H1 (cell line): ENCODE results near the gene CD200R1L. TPM values are rescaled to one million over a fixed set of nuclear protein-coding genes. Genes with fewer than 3 reads are reported as not detected.

Experiments
- CTCF ChIA-PET: fragments of 300-600 bp; sonication (Branson Sonifier 250); formaldehyde crosslinking; loops from one replicate; lab custom pipeline; 2021; ENCODE audit not compliant: partially characterized antibody; lab: Charles Lee
- POLR2A ChIA-PET: fragments of 300-600 bp; sonication (Branson Sonifier 250); formaldehyde crosslinking; loops from one replicate; lab custom pipeline; 2021; ENCODE audit warnings: inconsistent platforms; ENCODE audit not compliant: partially characterized antibody; lab: Charles Lee
- DNase-seq, 2 experiments: peaks; one replicate each; pipeline versions ENCODE4 v3.0.0 to v3.0.0-alpha.2; 2010 to 2022; ENCODE audit warnings: low spot score in 2 of 2, low read depth in 1 of 2, mixed read lengths in 1 of 2
- FAIRE-seq: peaks from 2 replicates; lab custom pipeline; 2011; peaks lifted over from hg19 to GRCh38; lab: Jason Lieb, UNC
- H2AFZ ChIP-seq: 2 replicates; pipeline ENCODE4 v1.8.1; 2012; ENCODE audit warnings: low read length, inconsistent platforms
- H2AK5ac ChIP-seq: 2 replicates; pipeline ENCODE4 v1.6.1; 2013; ENCODE audit warnings: low read depth, low read length
- H2BK120ac ChIP-seq: replicated peaks from 2 replicates; pipeline ENCODE3; 2013; ENCODE audit warnings: low read depth, low read length, inconsistent platforms
- H2BK12ac ChIP-seq: 2 replicates; pipeline ENCODE4 v1.6.1; 2013; ENCODE audit warnings: low read depth, low read length
- H2BK15ac ChIP-seq: 2 replicates; pipeline ENCODE4 v1.6.1; 2013; ENCODE audit warnings: low read length
- H2BK20ac ChIP-seq: 2 replicates; pipeline ENCODE4 v1.6.1; 2013; ENCODE audit warnings: low read length
- H2BK5ac ChIP-seq: 2 replicates; pipeline ENCODE4 v1.6.1; 2013; ENCODE audit warnings: low read depth, low read length
- H3K14ac ChIP-seq: 2 replicates; pipeline ENCODE4 v1.6.1; 2013; ENCODE audit warnings: inconsistent platforms; ENCODE audit not compliant: insufficient read length
- H3K18ac ChIP-seq: 2 replicates; pipeline ENCODE4 v1.6.1; 2013; ENCODE audit warnings: low read length; ENCODE audit errors: extremely low read depth
- H3K23ac ChIP-seq: 2 replicates; pipeline ENCODE4 v1.6.1; 2013; ENCODE audit warnings: inconsistent platforms; ENCODE audit not compliant: insufficient read length
- H3K23me2 ChIP-seq: 2 replicates; pipeline ENCODE4 v1.6.1; 2013; ENCODE audit warnings: low read depth, low read length
- H3K27ac ChIP-seq: 2 replicates; pipeline ENCODE4 v1.6.1; 2011; ENCODE audit warnings: low read depth, low read length, inconsistent platforms
- H3K27me3 ChIP-seq, 4 experiments: replicated peaks in 1 of 4; 1 replicate in 1 of 4; 2 replicates in 3 of 4; pipeline versions ENCODE4 v1.6.1 to v1.8.1; 2011 to 2013; ENCODE audit warnings: low read length in 3 of 4, mild to moderate bottlenecking in 3 of 4, inconsistent platforms in 2 of 4, mixed read lengths in 2 of 4, moderate library complexity in 1 of 4; ENCODE audit not compliant: control insufficient read depth in 3 of 4, insufficient read depth in 3 of 4; ENCODE audit errors: extremely low read depth in 1 of 4
- H3K36me3 ChIP-seq, 4 experiments: 2 replicates each; pipeline versions ENCODE4 v1.6.1 to v1.8.1; 2011 to 2013; ENCODE audit warnings: mild to moderate bottlenecking in 4 of 4, low read length in 3 of 4, moderate library complexity in 2 of 4, control low read depth in 1 of 4, inconsistent platforms in 1 of 4; ENCODE audit not compliant: insufficient read depth in 4 of 4, control insufficient read depth in 2 of 4
- H3K4ac ChIP-seq: replicated peaks from 2 replicates; pipeline ENCODE3; 2013; ENCODE audit warnings: low read length, low read depth, mixed read lengths, inconsistent platforms; ENCODE audit not compliant: insufficient read length
- H3K4me1 ChIP-seq, 4 experiments: replicated peaks in 1 of 4; 1 replicate in 1 of 4; 2 replicates in 3 of 4; pipeline versions ENCODE4 v1.6.1 to v1.8.1; 2011 to 2013; ENCODE audit warnings: low read length in 3 of 4, inconsistent platforms in 2 of 4, mixed read lengths in 1 of 4; ENCODE audit not compliant: insufficient read depth in 4 of 4, control insufficient read depth in 3 of 4
- H3K4me2 ChIP-seq, 2 experiments: 2 replicates each; pipeline versions ENCODE4 v1.6.1 to v1.8.1; 2011 to 2013; ENCODE audit warnings: low read depth in 2 of 2, low read length in 2 of 2, control low read depth in 1 of 2, inconsistent platforms in 1 of 2, mild to moderate bottlenecking in 1 of 2; ENCODE audit not compliant: insufficient read depth in 1 of 2
- H3K4me3 ChIP-seq, 4 experiments: fragments of 200-600, 300-600 bp in 1 of 4; sonication (generic), shearing (Covaris generic), sonication (Bioruptor Twin) in 1 of 4; 2 replicates each; pipeline versions ENCODE4 v1.5.1 to v1.8.1; 2011 to 2016; ENCODE audit warnings: low read length in 4 of 4, low read depth in 3 of 4, control low read depth in 2 of 4, inconsistent platforms in 2 of 4, mild to moderate bottlenecking in 2 of 4, mixed read lengths in 1 of 4, moderate library complexity in 1 of 4; ENCODE audit not compliant: insufficient read depth in 2 of 4; ENCODE audit errors: extremely low read depth in 1 of 4
- H3K56ac ChIP-seq: replicated peaks from 2 replicates; pipeline ENCODE3; 2013; ENCODE audit warnings: low read depth, mild to moderate bottlenecking, mixed read lengths, low read length, inconsistent platforms; ENCODE audit not compliant: insufficient read length
- H3K79me1 ChIP-seq: 2 replicates; pipeline ENCODE4 v1.6.1; 2013; ENCODE audit warnings: low read depth, low read length, control low read depth
- H3K79me2 ChIP-seq, 2 experiments: 2 replicates each; pipeline versions ENCODE4 v1.6.1 to v1.8.1; 2012 to 2013; ENCODE audit warnings: low read length in 2 of 2, mild to moderate bottlenecking in 2 of 2, inconsistent platforms in 1 of 2; ENCODE audit not compliant: insufficient read depth in 2 of 2, control insufficient read depth in 1 of 2
- H3K9ac ChIP-seq, 4 experiments: replicated peaks in 1 of 4; 1 replicate in 1 of 4; 2 replicates in 3 of 4; pipeline versions ENCODE4 v1.6.1 to v1.8.1; 2011 to 2013; ENCODE audit warnings: low read depth in 3 of 4, low read length in 3 of 4, control low read depth in 2 of 4, mild to moderate bottlenecking in 2 of 4, moderate library complexity in 2 of 4, inconsistent platforms in 1 of 4; ENCODE audit errors: extremely low read depth in 1 of 4
- H3K9me3 ChIP-seq, 2 experiments: 2 replicates each; pipeline versions ENCODE4 v1.6.1 to v1.8.1; 2012 to 2013; ENCODE audit warnings: mild to moderate bottlenecking in 2 of 2, moderate library complexity in 2 of 2, control low read depth in 1 of 2, inconsistent platforms in 1 of 2, low read depth in 1 of 2, low read length in 1 of 2, mixed read lengths in 1 of 2; ENCODE audit not compliant: insufficient read depth in 2 of 2
- H4K20me1 ChIP-seq, 2 experiments: replicated peaks in 1 of 2; 2 replicates each; pipeline versions ENCODE3 to v1.8.1; 2011 to 2013; ENCODE audit warnings: inconsistent platforms in 2 of 2, low read length in 2 of 2, mild to moderate bottlenecking in 1 of 2; ENCODE audit not compliant: insufficient read depth in 2 of 2, control insufficient read depth in 1 of 2
- H4K5ac ChIP-seq: 2 replicates; pipeline ENCODE4 v1.6.1; 2013; ENCODE audit warnings: low read length, low read depth, mixed read lengths, inconsistent platforms; ENCODE audit not compliant: insufficient read length
- H4K8ac ChIP-seq: 2 replicates; pipeline ENCODE4 v1.8.0; 2013; ENCODE audit warnings: mild to moderate bottlenecking, moderate library complexity, low read length, inconsistent platforms; ENCODE audit not compliant: insufficient read depth; ENCODE audit errors: extremely low read depth
- H4K91ac ChIP-seq: replicated peaks from 2 replicates; pipeline ENCODE3; 2013; ENCODE audit warnings: low read length, mixed read lengths, inconsistent platforms; ENCODE audit not compliant: insufficient read length
- ASH2L ChIP-seq: fragments of 200-600, 300-600 bp; sonication (generic); IDR thresholded peaks from one replicate; pipeline ENCODE4 v1.7.1; 2017; ENCODE audit warnings: low read length
- CHD1 ChIP-seq: IDR thresholded peaks from 2 replicates; pipeline ENCODE4 v1.6.1; 2012; ENCODE audit warnings: low read depth, low read length, improper control_type of control experiment
- CHD2 ChIP-seq: IDR thresholded peaks from 2 replicates; pipeline ENCODE4 v1.6.1; 2012; ENCODE audit warnings: low read length, improper control_type of control experiment
- CREB1 ChIP-seq: IDR thresholded peaks from 2 replicates; pipeline ENCODE4 v1.6.1; 2012; ENCODE audit warnings: inconsistent platforms
- E2F6 ChIP-seq: IDR thresholded peaks from 2 replicates; pipeline ENCODE4 v1.6.1; 2012; ENCODE audit warnings: inconsistent platforms
- HDAC2 ChIP-seq, 2 experiments: fragments of 300-600 bp in 1 of 2; sonication (generic) in 1 of 2; IDR thresholded peaks; 2 replicates each; pipeline ENCODE4 v1.6.1; 2011 to 2012; ENCODE audit warnings: low read depth in 2 of 2, low read length in 2 of 2, mild to moderate bottlenecking in 2 of 2, moderate library complexity in 2 of 2, borderline replicate concordance in 1 of 2, inconsistent platforms in 1 of 2
- MAX ChIP-seq: IDR thresholded peaks from 2 replicates; pipeline ENCODE4 v1.6.1; 2012; ENCODE audit warnings: inconsistent platforms
- PHF8 ChIP-seq: fragments of 200-600 bp; sonication (generic); conservative IDR thresholded peaks from 2 replicates; pipeline ENCODE4 v1.7.1; 2012; ENCODE audit warnings: low read depth, mild to moderate bottlenecking, inconsistent platforms, low read length, moderate library complexity
- POLR2AphosphoS5 ChIP-seq: IDR thresholded peaks from 2 replicates; pipeline ENCODE4 v1.6.1; 2011; ENCODE audit warnings: low read depth, low read length
- SIRT6 ChIP-seq: IDR thresholded peaks from one replicate; pipeline ENCODE4 v1.7.1; 2012; ENCODE audit warnings: low read length, inconsistent platforms
- SP4 ChIP-seq: IDR thresholded peaks from 2 replicates; pipeline ENCODE4 v1.6.1; 2012; ENCODE audit warnings: low read length, inconsistent platforms
- TEAD4 ChIP-seq: IDR thresholded peaks from 2 replicates; pipeline ENCODE4 v1.6.1; 2012; ENCODE audit warnings: low read depth, low read length, inconsistent platforms, mixed read lengths
- USF2 ChIP-seq: IDR thresholded peaks from 2 replicates; pipeline ENCODE4 v1.6.1; 2011; ENCODE audit warnings: low read length, improper control_type of control experiment
- WGBS, 2 experiments: shearing (Covaris generic) in 1 of 2; methylation state at CpG; one replicate each; pipeline versions ENCODE4 v1.1.6 to v1.1.7; 2013 to 2015; ENCODE audit warnings: low lambda C conversion rate in 2 of 2, mixed read lengths in 2 of 2, inconsistent platforms in 1 of 2, low coverage in 1 of 2, missing lambda C conversion rate in 1 of 2; ENCODE audit not compliant: insufficient replicate concordance in 2 of 2, insufficient coverage in 1 of 2, insufficient read length in 1 of 2; ENCODE audit errors: extremely low coverage in 1 of 2, missing lambda C conversion rate in 1 of 2; 5-methylcytosine and 5-hydroxymethylcytosine counted together
- polyA plus RNA-seq, 7 experiments: library from polyadenylated mRNA; depleted of rRNA in 3 of 7; stranded (reverse) in 5 of 7; unstranded in 2 of 7; fragments of >200 nt in 5 of 7; fragments of 200-250 nt in 2 of 7; gene quantifications; 1 replicate in 5 of 7; 2 replicates in 1 of 7; 4 replicates in 1 of 7; pipeline versions ENCODE4 v1.2.1 to v1.2.3, GENCODE V29; 2011 to 2013; ENCODE audit warnings: missing spikeins in 2 of 7, mixed read lengths in 2 of 7
- total RNA-seq: library from RNA; stranded (reverse); fragmentation: NEBNext Ultra II Directional; extraction: Animal tissue kit (Norgen Biotek cat#: 25700); gene quantifications from 2 replicates; pipeline ENCODE4 v1.2.1, GENCODE V29; 2021

Gene CD200R1L
- total and polyA plus RNA-seq, 2 of the 8 experiments (the other 6 are each of a cell fraction or from before 2014, with no cell fraction given): not detected

- Histone ChIP-seq H3K23ac (no peak overlapping the region), H3K36me3 (no peaks in the 10 kb centered on the region), H2AK5ac (no peak overlapping the region), H3K4me3 (no peak overlapping the region), H3K56ac (no peak overlapping the region), H2BK120ac (no peak overlapping the region), H3K27ac (no peak overlapping the region), H2AFZ (no peak overlapping the region), H2BK20ac (no peak overlapping the region), H3K9ac (no peak overlapping the region), H3K4me1 (no peaks in the 10 kb centered on the region), H2BK5ac (no peak overlapping the region), H4K8ac (no peak overlapping the region), H3K9me3 (no peaks in the 10 kb centered on the region), H3K79me1 (no peaks in the 10 kb centered on the region), H2BK15ac (no peak overlapping the region), H3K23me2 (no peaks in the 10 kb centered on the region), H4K91ac (no peak overlapping the region), H4K5ac (no peak overlapping the region), H3K79me2 (no peaks in the 10 kb centered on the region), H3K4me2 (no peak overlapping the region), H4K20me1 (no peaks in the 10 kb centered on the region), H2BK12ac (no peak overlapping the region), H3K14ac (no peak overlapping the region), H3K4ac (no peak overlapping the region), H3K18ac (no peak overlapping the region), H3K27me3 (no peaks in the 10 kb centered on the region)
- ChIA-PET CTCF (no interaction called here), POLR2A (no interaction called here)
- DNase-seq: no peak
- 90% methylated on average over 2 of the region's 2 CpGs; no CpG with 5 or more reads in 1 of the 2 experiments for WGBS, 2 experiments
- FAIRE-seq: no peak
- no peak for TF ChIP-seq USF2
- TF ChIP-seq CHD2: no peak
- no peak for TF ChIP-seq CHD1
- TF ChIP-seq PHF8: no peak
- no peak for TF ChIP-seq CREB1
- TF ChIP-seq TEAD4: no peak
- TF ChIP-seq SIRT6: no peak
- no peak for TF ChIP-seq MAX
- TF ChIP-seq ASH2L: no peak
- TF ChIP-seq HDAC2 (IDR thresholded peaks at IDR 0.05; ENCODE audit: borderline replicate concordance in 1 of 2, low read depth in 2 of 2, low read length in 2 of 2): no peak
- no peak for TF ChIP-seq E2F6
- no peak for TF ChIP-seq POLR2AphosphoS5
- TF ChIP-seq SP4: no peak
Observed at GRCh38 chr3:112875561-112875960, 28.9 kb upstream of the CD200R1L start.
